Stimulated activated effector memory CD8-positive, alpha-beta T cell treated with anti-CD3 and anti-CD28 coated beads, Interleukin-12 subunit alpha, Interleukin-12 subunit beta, amount 100 ng/mL, for 72 hours (primary cell): ENCODE data around the gene SIX5.
"Not testable (repeated sequence)": the region's sequence is repeated elsewhere in the genome, so short reads cannot be mapped to it uniquely, and the experiment has no call there.

Source experiments
- ATAC-seq: fragments of 150-1000 bp; cut with Tn5 transposase; 2 replicates; pipeline ENCODE4 v1.10.0; 2021
- DNase-seq, 2 donors: peaks; one replicate each; pipeline ENCODE4 v3.0.0; 2021 to 2022; ENCODE audit warnings: low spot score in 2 of 2
- H3K27ac Mint-ChIP-seq: one replicate; pipeline ENCODE4 v1.8.0; 2022; ENCODE audit warnings: mild to moderate bottlenecking, mixed read lengths
- H3K36me3 Mint-ChIP-seq: one replicate; pipeline ENCODE4 v1.8.0; 2022; ENCODE audit warnings: mild to moderate bottlenecking, mixed read lengths
- H3K4me1 Mint-ChIP-seq: one replicate; pipeline ENCODE4 v1.8.0; 2022; ENCODE audit warnings: mixed read lengths
- H3K4me3 Mint-ChIP-seq: one replicate; pipeline ENCODE4 v1.8.0; 2022; ENCODE audit warnings: mild to moderate bottlenecking, mixed read lengths
- H3K9me3 Mint-ChIP-seq: one replicate; pipeline ENCODE4 v1.8.0; 2022; ENCODE audit warnings: mixed read lengths

SIX5 gene

GRCh38 chr19:45761714-45762113, 7.3 kb downstream of the SIX5 start:
- Mint-ChIP-seq H3K27ac (no peak overlapping the region), H3K36me3 (no peaks in the 10 kb centered on the region), H3K9me3 (no peaks in the 10 kb centered on the region), H3K4me3 (no peak overlapping the region), H3K4me1 (no peaks in the 10 kb centered on the region)
- ATAC-seq (no peak), DNase-seq (no peak)

- no peak for DNase-seq
- Mint-ChIP-seq H3K9me3 (no peaks in the 10 kb centered on the region), H3K4me3 (no peak overlapping the region), H3K4me1 (no peaks in the 10 kb centered on the region), H3K27ac (no peak overlapping the region), H3K36me3 (no peaks in the 10 kb centered on the region)
- peak; percentile 25 for ATAC-seq
These were observed 10.1 kb downstream of the SIX5 start for GRCh38 chr19:45758921-45759320.

GRCh38 chr19:45757695-45758094, 11.4 kb downstream of the SIX5 start:
- Mint-ChIP-seq H3K9me3 (no peaks in the 10 kb centered on the region), H3K27ac (no peak overlapping the region), H3K36me3 (no peaks in the 10 kb centered on the region), H3K4me1 (no peaks in the 10 kb centered on the region), H3K4me3 (no peak overlapping the region)
- DNase-seq = no peak
- no peak for ATAC-seq

- Mint-ChIP-seq H3K27ac (no peak overlapping the region), H3K4me1 (no peaks in the 10 kb centered on the region), H3K36me3 (no peaks in the 10 kb centered on the region), H3K9me3 (no peaks in the 10 kb centered on the region), H3K4me3 (no peak overlapping the region)
- ATAC-seq (no peak), DNase-seq (no peak)
These were observed 14.7 kb downstream of the SIX5 start for GRCh38 chr19:45754323-45754722.

- H3K36me3 Mint-ChIP-seq = no peaks in the 10 kb centered on the region
- DNase-seq = no peak
These were observed 15.5 kb downstream of the SIX5 start for GRCh38 chr19:45753548-45753947.

GRCh38 chr19:45752639-45753038, 16.4 kb downstream of the SIX5 start:
- H3K4me1 Mint-ChIP-seq = no peaks in the 10 kb centered on the region
- no peak overlapping the region for H3K4me3 Mint-ChIP-seq
- no peak for DNase-seq
- no peak for ATAC-seq
- no peaks in the 10 kb centered on the region for H3K9me3 Mint-ChIP-seq
- no peaks in the 10 kb centered on the region for H3K36me3 Mint-ChIP-seq
- peak overlapping the region; percentile 17 for H3K27ac Mint-ChIP-seq

More at GRCh38 chr19:45753548-45753947, 15.5 kb downstream of the SIX5 start:
- no peaks in the 10 kb centered on the region for H3K9me3 Mint-ChIP-seq
- ATAC-seq = no peak
- no peaks in the 10 kb centered on the region for H3K4me1 Mint-ChIP-seq
- H3K27ac Mint-ChIP-seq = no peak overlapping the region
- no peak overlapping the region for H3K4me3 Mint-ChIP-seq

- not testable (repeated sequence) for H3K9me3 Mint-ChIP-seq, H3K4me3 Mint-ChIP-seq, H3K4me1 Mint-ChIP-seq, ATAC-seq, DNase-seq, H3K36me3 Mint-ChIP-seq, H3K27ac Mint-ChIP-seq
These were observed 17.6 kb downstream of the SIX5 start for GRCh38 chr19:45751483-45751882.

- Mint-ChIP-seq H3K9me3 (no peaks in the 10 kb centered on the region), H3K36me3 (no peaks in the 10 kb centered on the region), H3K4me3 (no peak overlapping the region), H3K27ac (peak overlapping the region; percentile 43), H3K4me1 (no peaks in the 10 kb centered on the region)
- no peak for DNase-seq
- ATAC-seq = no peak
These were observed 21.5 kb downstream of the SIX5 start for GRCh38 chr19:45747513-45747912.

GRCh38 chr19:45746866-45747265, 22.2 kb downstream of the SIX5 start:
- Mint-ChIP-seq H3K4me1 (no peaks in the 10 kb centered on the region), H3K9me3 (no peaks in the 10 kb centered on the region), H3K4me3 (no peak overlapping the region), H3K36me3 (no peaks in the 10 kb centered on the region), H3K27ac (peak overlapping the region; percentile 43)
- ATAC-seq (no peak), DNase-seq (no peak)

- DNase-seq (no peak), ATAC-seq (no peak)
- no peak overlapping the region for H3K4me3 Mint-ChIP-seq
- H3K27ac Mint-ChIP-seq = no peak overlapping the region
- H3K36me3 Mint-ChIP-seq = no peaks in the 10 kb centered on the region
- no peaks in the 10 kb centered on the region for H3K9me3 Mint-ChIP-seq
- no peaks in the 10 kb centered on the region for H3K4me1 Mint-ChIP-seq
These were observed 23.4 kb downstream of the SIX5 start for GRCh38 chr19:45745606-45746005.

- Mint-ChIP-seq H3K4me3 (no peak overlapping the region), H3K36me3 (no peaks in the 10 kb centered on the region), H3K27ac (no peak overlapping the region), H3K9me3 (no peaks in the 10 kb centered on the region), H3K4me1 (no peaks in the 10 kb centered on the region)
- no peak for ATAC-seq
- no peak for DNase-seq
These were observed 26.1 kb downstream of the SIX5 start for GRCh38 chr19:45742969-45743368.

GRCh38 chr19:45739498-45740439, 29.3 kb downstream of the SIX5 start:
- Mint-ChIP-seq H3K9me3 (no peaks in the 10 kb centered on the region), H3K4me3 (no peak overlapping the region), H3K36me3 (no peaks in the 10 kb centered on the region), H3K4me1 (no peaks in the 10 kb centered on the region), H3K27ac (no peak overlapping the region)
- ATAC-seq = no peak
- no peak for DNase-seq

GRCh38 chr19:45733160-45733810, 35.8 kb downstream of the SIX5 start, which contains the start of gene MEIOSIN:
MEIOSIN (plus strand) TSS chr19:45733439; CDS start chr19:45735377, 1,938 bp downstream.
- ATAC-seq (no peak), DNase-seq (no peak)
- H3K36me3 Mint-ChIP-seq = peaks cover 6% of the 10 kb centered on the region
- no peak within 1 kb of the TSS for H3K27ac Mint-ChIP-seq
- peaks cover 24% of the 10 kb centered on the region for H3K4me1 Mint-ChIP-seq
- no peaks in the 10 kb centered on the region for H3K9me3 Mint-ChIP-seq
- no peak within 1 kb of the TSS for H3K4me3 Mint-ChIP-seq

GRCh38 chr19:45730368-45731288, 38.4 kb downstream of the SIX5 start, which contains the start of gene FBXO46:
FBXO46 (minus strand) TSS chr19:45730896; CDS start chr19:45713495, 17,401 bp downstream.
- Mint-ChIP-seq H3K27ac (peak within 1 kb of the TSS; percentile 86), H3K9me3 (no peaks in the 10 kb centered on the region), H3K36me3 (peaks cover 26% of the 10 kb centered on the region), H3K4me1 (peaks cover 29% of the 10 kb centered on the region), H3K4me3 (peak within 1 kb of the TSS; percentile 91)
- peak; percentile 77 to 95 for DNase-seq
- ATAC-seq = peak; percentile 99

- Mint-ChIP-seq H3K27ac (peak overlapping the region; percentile 86), H3K36me3 (peaks cover 34% of the 10 kb centered on the region), H3K9me3 (no peaks in the 10 kb centered on the region), H3K4me1 (peaks cover 29% of the 10 kb centered on the region), H3K4me3 (peak overlapping the region; percentile 91)
- peak; percentile 12 for ATAC-seq
- DNase-seq = no peak
These were observed 39.2 kb downstream of the SIX5 start for GRCh38 chr19:45729800-45730290.
